Heart left ventricle (tissue), 13 donors: ENCODE measurements around the gene HLA-B.

Source experiments
- POLR2A ChIP-seq, 2 donors: fragments of 450-650 bp; IDR thresholded peaks; one replicate each; pipeline ENCODE4 v1.6.1; 2017; ENCODE audit warnings: antibody characterized with exemption in 2 of 2, mild to moderate bottlenecking in 2 of 2, moderate library complexity in 2 of 2
- TF ChIP-seq, protein P1 (sequence below), 12 donors: fragments of 200-600 bp; sonication (generic) in 4 of 12; IDR thresholded peaks; one replicate each; pipeline versions ENCODE4 v1.5.0 to v1.8.0; 2018 to 2022; ENCODE audit warnings: antibody characterized with exemption in 12 of 12, mild to moderate bottlenecking in 5 of 12
- donor health status: ischemic (EF 13 %, LVEDD 7.1; RV severe dilation, severe dysfunction).
- donor health status: DM: no; HTN: yes; CAD: no.
- donor health status: DM: no; HTN: no; CAD: no.
- donor health status: ischemic (EF 25% LVEDD 6.9; RV normal size, moderate dysfunction).
- donor health status: ischemic (EF 25% LVEDD 5.7; RV mildly dilated, moderate dysfunction).
- donor health status: ischemic (EF 35%, LVEDD 5.7; RV mildly dilated, moderate dysfunction).
- donor health status: nonischemic (EF 11% LVEDD 7.7; RV severe dilation, severe dysfunction).
- donor health status: DM: yes; HTN: yes; CAD: no.
- donor health status: PGD.
- donor health status: ischemic (EF 29% LVEDD 5.4; RV normal size, mild dysfunction).
- donor health status: nonischemic (EF 23%, LVEDD 6.1; RV moderate dilation, normal function).

DNA sequence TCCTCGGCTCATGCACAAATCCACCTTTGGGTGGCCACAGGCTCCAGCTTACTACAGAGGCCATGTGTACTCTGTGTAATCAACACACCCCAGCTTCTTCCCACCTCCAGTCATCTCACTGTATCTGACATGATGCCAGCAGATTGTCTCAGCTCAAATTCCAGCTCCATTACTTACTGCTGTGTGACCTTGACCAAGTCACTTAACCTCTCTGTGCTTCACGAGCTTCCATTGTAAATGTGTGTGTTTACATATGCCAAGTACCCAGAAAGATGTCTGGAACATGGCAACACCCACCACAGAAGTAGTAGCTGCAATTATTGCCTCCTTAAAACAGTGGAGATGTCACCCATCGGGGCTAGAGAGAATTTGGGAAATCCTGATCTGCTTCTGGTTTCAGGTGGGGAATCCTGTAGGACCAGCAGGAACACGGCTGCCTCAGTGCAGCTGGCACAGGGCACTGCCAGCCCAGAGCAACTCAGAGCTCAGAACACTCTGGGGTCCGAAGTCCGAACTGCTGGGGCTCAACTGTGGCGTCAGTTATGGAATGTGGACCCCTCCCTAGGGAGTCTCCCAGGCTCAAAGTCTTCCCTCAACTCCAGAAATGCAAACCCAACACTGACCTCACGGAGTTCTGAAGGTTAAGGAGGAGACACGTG is 21.2 kb upstream of the HLA-B start:
- TF ChIP-seq, protein P1, sequence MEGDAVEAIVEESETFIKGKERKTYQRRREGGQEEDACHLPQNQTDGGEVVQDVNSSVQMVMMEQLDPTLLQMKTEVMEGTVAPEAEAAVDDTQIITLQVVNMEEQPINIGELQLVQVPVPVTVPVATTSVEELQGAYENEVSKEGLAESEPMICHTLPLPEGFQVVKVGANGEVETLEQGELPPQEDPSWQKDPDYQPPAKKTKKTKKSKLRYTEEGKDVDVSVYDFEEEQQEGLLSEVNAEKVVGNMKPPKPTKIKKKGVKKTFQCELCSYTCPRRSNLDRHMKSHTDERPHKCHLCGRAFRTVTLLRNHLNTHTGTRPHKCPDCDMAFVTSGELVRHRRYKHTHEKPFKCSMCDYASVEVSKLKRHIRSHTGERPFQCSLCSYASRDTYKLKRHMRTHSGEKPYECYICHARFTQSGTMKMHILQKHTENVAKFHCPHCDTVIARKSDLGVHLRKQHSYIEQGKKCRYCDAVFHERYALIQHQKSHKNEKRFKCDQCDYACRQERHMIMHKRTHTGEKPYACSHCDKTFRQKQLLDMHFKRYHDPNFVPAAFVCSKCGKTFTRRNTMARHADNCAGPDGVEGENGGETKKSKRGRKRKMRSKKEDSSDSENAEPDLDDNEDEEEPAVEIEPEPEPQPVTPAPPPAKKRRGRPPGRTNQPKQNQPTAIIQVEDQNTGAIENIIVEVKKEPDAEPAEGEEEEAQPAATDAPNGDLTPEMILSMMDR (IDR thresholded peaks at IDR 0.05) = no peak
- TF ChIP-seq POLR2A (IDR thresholded peaks at IDR 0.05) = no peak
